ENCODE data around the gene WBP2. TPM values are rescaled to one million over a fixed set of nuclear protein-coding genes. Genes with fewer than 3 reads are reported as not detected.

WBP2 gene
- total and polyA plus RNA-seq, 2 of the 13 experiments (the other 11 are each of a cell fraction or from before 2014, with no cell fraction given) = 29.2 to 29.5 TPM

DNA sequence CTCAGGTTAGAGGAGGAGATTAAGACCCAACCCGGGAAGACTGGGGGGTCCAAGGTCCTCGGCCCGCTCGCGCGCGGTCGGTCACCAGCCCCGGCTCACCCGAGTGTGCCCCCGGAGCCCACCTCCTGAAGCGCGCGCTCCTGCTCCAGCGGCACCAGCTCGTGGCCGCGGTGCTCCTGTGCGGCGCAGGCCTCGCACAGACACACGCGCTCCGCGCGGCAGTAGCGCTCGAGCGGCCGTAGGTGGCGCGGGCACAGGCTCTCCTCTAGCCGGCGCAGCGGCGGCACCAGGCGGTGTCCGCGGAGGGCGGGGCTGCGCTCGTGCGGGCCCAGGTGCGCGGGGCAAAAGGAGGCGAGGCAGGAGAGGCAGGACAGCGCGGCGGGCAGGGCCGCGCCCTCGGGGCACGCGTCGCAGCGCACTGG, 22.6 kb upstream of the WBP2 start (continued):
- TF ChIP-seq, protein P1, sequence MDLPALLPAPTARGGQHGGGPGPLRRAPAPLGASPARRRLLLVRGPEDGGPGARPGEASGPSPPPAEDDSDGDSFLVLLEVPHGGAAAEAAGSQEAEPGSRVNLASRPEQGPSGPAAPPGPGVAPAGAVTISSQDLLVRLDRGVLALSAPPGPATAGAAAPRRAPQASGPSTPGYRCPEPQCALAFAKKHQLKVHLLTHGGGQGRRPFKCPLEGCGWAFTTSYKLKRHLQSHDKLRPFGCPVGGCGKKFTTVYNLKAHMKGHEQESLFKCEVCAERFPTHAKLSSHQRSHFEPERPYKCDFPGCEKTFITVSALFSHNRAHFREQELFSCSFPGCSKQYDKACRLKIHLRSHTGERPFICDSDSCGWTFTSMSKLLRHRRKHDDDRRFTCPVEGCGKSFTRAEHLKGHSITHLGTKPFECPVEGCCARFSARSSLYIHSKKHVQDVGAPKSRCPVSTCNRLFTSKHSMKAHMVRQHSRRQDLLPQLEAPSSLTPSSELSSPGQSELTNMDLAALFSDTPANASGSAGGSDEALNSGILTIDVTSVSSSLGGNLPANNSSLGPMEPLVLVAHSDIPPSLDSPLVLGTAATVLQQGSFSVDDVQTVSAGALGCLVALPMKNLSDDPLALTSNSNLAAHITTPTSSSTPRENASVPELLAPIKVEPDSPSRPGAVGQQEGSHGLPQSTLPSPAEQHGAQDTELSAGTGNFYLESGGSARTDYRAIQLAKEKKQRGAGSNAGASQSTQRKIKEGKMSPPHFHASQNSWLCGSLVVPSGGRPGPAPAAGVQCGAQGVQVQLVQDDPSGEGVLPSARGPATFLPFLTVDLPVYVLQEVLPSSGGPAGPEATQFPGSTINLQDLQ (CRISPR knock-in tag; IDR thresholded peaks at IDR 0.05) = no peak
- TF ChIP-seq HOXD1 (CRISPR knock-in tag; IDR thresholded peaks at IDR 0.05) (peak; percentile 66; the same call in 1 of the 2 replicates), ASH2L (IDR thresholded peaks at IDR 0.05; ENCODE audit: insufficient read length, low read depth, low read length) (no peak), SAFB2 (CRISPR knock-in tag; IDR thresholded peaks at IDR 0.05; ENCODE audit: borderline replicate concordance, low read depth) (peak; percentile 75; the same call in 1 of the 2 replicates), ZNF496 (CRISPR knock-in tag; IDR thresholded peaks at IDR 0.05; ENCODE audit: insufficient replicate concordance) (no peak), MLX (CRISPR knock-in tag; IDR thresholded peaks at IDR 0.05) (no peak), HOXA3 (CRISPR knock-in tag; IDR thresholded peaks at IDR 0.05) (peak; percentile 71), MATR3 (CRISPR knock-in tag; IDR thresholded peaks at IDR 0.05) (no peak; the same call in 1 of the 2 replicates), RERE (CRISPR knock-in tag; IDR thresholded peaks at IDR 0.05; ENCODE audit: low read depth) (0 out of 2 replicates have a peak, but pooled peaks have one; percentile 25), ZNF720 (CRISPR knock-in tag; IDR thresholded peaks at IDR 0.05) (no peak), ZNF230 (CRISPR knock-in tag; IDR thresholded peaks at IDR 0.05) (no peak; the same call in 1 of the 2 replicates), IRF9 (CRISPR knock-in tag; IDR thresholded peaks at IDR 0.05; ENCODE audit: borderline replicate concordance) (peak; percentile 25; the same call in 1 of the 2 replicates), ZNF501 (CRISPR knock-in tag; IDR thresholded peaks at IDR 0.05) (no peak), KMT2B (CRISPR knock-in tag; IDR thresholded peaks at IDR 0.05) (no peak), AHR (CRISPR knock-in tag; IDR thresholded peaks at IDR 0.05) (no peak)
- TF ChIP-seq, protein P2, sequence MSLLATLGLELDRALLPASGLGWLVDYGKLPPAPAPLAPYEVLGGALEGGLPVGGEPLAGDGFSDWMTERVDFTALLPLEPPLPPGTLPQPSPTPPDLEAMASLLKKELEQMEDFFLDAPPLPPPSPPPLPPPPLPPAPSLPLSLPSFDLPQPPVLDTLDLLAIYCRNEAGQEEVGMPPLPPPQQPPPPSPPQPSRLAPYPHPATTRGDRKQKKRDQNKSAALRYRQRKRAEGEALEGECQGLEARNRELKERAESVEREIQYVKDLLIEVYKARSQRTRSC (CRISPR knock-in tag; IDR thresholded peaks at IDR 0.05; ENCODE audit: low read depth) = no peak
- TF ChIP-seq, protein P3, sequence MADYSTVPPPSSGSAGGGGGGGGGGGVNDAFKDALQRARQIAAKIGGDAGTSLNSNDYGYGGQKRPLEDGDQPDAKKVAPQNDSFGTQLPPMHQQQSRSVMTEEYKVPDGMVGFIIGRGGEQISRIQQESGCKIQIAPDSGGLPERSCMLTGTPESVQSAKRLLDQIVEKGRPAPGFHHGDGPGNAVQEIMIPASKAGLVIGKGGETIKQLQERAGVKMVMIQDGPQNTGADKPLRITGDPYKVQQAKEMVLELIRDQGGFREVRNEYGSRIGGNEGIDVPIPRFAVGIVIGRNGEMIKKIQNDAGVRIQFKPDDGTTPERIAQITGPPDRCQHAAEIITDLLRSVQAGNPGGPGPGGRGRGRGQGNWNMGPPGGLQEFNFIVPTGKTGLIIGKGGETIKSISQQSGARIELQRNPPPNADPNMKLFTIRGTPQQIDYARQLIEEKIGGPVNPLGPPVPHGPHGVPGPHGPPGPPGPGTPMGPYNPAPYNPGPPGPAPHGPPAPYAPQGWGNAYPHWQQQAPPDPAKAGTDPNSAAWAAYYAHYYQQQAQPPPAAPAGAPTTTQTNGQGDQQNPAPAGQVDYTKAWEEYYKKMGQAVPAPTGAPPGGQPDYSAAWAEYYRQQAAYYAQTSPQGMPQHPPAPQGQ (CRISPR knock-in tag; IDR thresholded peaks at IDR 0.05; ENCODE audit: borderline replicate concordance) = no peak

All from HepG2 (cell line).